ENCODE results near the gene GHDC.
"Not testable (repeated sequence)": the region's sequence is repeated elsewhere in the genome, so short reads cannot be mapped to it uniquely, and the experiment has no call there.

GHDC gene

GRCh38 chr17:42202696-42203095 is 8.4 kb upstream of the GHDC start:
- DNase-seq = no peak

- DNase-seq = no peak
Observed at GRCh38 chr17:42202159-42202558, 7.9 kb upstream of the GHDC start.

- DNase-seq = no peak
Observed at GRCh38 chr17:42201458-42201772, 7.1 kb upstream of the GHDC start.

GRCh38 chr17:42200706-42201457 is 6.6 kb upstream of the GHDC start:
- no peak for DNase-seq

- no peak for DNase-seq
Observed at GRCh38 chr17:42199416-42200011, 5.2 kb upstream of the GHDC start.

- no peak for DNase-seq
Observed at GRCh38 chr17:42198897-42199296, 4.6 kb upstream of the GHDC start.

- no peak for DNase-seq
Observed at GRCh38 chr17:42197564-42198156, 3.4 kb upstream of the GHDC start.

GRCh38 chr17:42193216-42193968 is 902 bp downstream of the GHDC start:
- DNase-seq = no peak

GRCh38 chr17:42192189-42193126 is 1.8 kb downstream of the GHDC start:
- DNase-seq = no peak

- DNase-seq = no peak
Observed at GRCh38 chr17:42191275-42191608, 3.1 kb downstream of the GHDC start.

GRCh38 chr17:42190491-42191274 is 3.6 kb downstream of the GHDC start:
- no peak for DNase-seq

- DNase-seq = no peak
Observed at GRCh38 chr17:42189651-42189965, 4.7 kb downstream of the GHDC start.

- DNase-seq = no peak
Observed at GRCh38 chr17:42188749-42189650, 5.3 kb downstream of the GHDC start.

- DNase-seq = no peak
Observed at GRCh38 chr17:42187833-42188232, 6.5 kb downstream of the GHDC start.

- DNase-seq = not testable (repeated sequence)
Observed at GRCh38 chr17:42186191-42186590, 8.1 kb downstream of the GHDC start.

- DNase-seq = no peak
Observed at GRCh38 chr17:42185621-42185930, 8.7 kb downstream of the GHDC start.

- no peak for DNase-seq
Observed at GRCh38 chr17:42184713-42185620, 9.3 kb downstream of the GHDC start, which contains the start of gene HCRT. Gene HCRT, minus strand, starts transcription at chr17:42185452. Its CDS starts 87 bp downstream, at chr17:42185365.

GRCh38 chr17:42183741-42184711 is 10.3 kb downstream of the GHDC start:
- DNase-seq = peak; percentile 56 to 84 (median 65)

Data from T-helper 1 cell (primary cell).